HG03159 (cell line): Measurements from ENCODE around the gene CFAP45.

Experiments
- ATAC-seq: cut with Tn5 transposase; IDR thresholded peaks from one replicate; pipeline ENCODE4 v1.9.1; 2021; ENCODE audit warnings: mild to moderate bottlenecking, moderate library complexity; ENCODE audit not compliant: unreplicated experiment

Gene CFAP45

DNA sequence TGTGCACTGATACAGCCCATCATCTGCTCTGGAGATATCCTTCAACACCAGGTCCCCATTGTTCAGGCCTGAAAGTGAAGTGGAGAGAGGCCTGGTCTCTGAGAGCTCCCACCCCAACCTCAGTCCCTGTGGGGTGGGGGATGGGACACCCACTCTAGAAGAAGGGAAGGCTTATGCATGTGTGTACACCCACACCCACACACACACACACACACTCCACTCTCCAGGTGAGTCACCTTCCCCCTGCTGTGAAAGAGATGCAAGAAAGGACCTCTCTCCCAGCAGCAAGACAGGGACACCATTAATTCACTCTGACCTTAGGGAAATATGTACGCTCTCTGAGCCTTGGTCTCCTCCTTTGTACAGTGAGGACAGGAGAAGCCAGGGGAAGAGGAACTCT is 43.4 kb downstream of the CFAP45 start:
- ATAC-seq: no peak

DNA sequence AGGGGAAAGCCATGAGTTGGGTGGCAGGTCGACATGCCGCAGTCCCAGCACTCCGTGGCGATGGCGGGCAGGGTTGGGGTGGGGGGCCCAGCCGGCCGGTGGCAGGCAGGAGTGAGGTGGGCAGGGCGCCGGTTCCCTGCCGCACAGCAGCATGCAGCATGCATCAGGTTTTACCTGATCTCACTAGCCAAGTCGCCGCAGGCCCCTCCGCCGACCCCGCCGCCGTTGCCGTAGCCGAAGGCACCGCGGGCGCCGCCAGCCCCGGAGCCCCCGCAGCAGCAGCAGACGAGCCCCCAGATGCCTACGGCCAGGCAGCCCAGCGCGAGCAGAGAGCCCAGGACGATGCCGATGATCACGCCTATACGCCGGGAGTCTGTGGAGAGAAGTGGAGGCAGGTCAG is 44.3 kb downstream of the CFAP45 start:
- no peak for ATAC-seq

DNA sequence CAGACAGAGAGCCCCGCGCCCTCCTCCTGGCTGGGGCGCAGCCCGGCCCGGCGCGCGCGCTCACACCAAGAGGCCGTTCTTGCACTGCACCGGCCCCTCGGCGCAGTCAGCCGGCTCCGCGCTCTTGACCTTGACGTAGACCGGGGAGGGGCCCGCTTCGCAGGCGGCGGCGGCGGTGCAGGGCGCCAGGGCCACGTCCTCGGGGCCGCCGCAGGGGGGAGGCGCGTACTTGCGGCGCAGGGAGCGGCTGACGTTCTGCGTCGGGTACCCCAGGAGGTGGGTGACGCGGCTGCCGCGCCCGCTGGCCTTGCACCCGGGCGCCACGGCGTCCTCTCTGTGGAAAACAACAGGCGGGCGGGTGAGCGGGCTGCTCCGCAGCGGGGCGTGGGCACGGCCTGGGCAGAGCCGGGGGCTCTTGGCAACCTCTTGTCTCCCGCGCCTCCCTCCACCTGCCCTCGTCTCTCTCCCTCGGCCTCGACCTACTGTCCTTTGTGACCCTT is 45.2 kb downstream of the CFAP45 start:
- ATAC-seq: peak; percentile 87

DNA sequence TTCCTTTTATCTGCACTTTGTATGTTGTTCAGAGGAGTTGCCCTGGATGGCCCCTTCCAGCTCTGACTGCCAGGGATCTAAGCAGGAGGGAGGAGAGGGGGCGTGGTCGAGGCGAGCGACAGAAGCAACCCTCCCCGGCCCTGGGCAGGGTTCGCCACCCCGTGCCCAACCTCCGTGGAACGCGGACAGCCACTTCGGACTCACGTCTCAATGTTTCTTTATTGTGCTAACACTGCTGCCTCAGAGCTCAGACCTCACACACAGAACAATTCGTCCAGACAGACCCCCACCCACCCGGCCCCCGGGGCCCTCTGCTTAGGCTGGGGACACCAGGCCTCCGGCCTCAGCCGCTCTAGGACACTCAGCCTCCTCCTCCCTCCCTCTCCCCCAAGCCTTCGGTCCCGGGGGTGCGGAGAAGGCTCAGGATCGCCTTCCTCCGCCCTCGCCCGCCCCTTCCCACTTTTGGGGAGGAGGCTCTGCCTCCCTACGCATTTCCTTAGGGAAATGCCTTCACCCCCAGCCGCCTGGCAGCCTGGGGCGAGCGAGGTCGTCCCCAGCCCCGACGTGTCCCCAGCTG is 45.8 kb downstream of the CFAP45 start:
- peak; percentile 9 for ATAC-seq

DNA sequence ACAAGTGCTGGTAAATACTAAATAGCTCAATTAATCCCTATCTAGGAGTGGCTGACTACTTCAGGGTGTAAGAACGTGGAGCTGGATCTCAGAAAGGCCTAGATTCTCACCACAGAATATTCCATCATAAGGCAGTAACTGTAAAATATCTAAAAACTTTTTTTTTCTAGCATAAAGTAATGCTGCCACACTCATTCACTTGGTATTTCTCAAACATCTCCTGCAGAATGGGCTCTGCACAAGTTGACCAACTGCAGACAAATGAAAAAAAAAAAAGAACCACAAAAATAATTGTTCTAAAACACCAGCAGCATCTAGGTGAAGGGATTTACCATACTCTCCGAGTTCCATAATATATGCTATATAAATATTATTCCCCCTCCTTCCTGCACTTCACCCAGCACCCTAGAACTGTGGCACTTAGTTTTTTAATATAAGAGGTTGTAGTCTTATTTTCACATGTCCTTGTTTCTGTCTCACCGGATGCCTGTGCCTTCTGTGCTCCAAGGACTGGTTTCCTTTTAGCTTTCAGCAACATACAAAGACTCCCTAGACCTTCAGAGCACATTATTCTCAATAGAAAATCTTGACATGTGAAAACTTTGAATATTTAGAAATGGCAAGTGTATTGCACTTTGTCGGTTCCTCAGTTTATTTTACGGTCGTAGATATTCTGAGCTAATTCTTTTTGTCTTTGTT is 46.4 kb downstream of the CFAP45 start:
- ATAC-seq: no peak

DNA sequence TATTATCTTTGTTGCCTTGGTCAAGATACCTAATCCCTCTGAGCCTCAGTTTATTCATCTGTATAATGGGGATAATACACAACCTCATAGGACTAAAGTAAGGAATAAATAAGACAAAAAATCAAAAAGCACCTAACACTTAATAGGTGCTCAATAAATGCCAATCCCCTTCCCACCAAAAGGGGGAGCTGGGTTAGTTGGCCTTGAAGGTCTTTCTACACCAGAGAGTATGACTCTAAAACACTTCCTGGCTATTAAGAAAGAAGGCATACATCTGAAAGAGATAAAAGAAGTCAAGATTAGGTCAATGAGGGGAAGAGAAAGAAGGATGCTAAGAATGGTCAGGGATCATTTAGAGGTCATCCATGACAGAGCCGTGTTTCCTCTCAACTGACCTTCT is 48.6 kb downstream of the CFAP45 start:
- no peak for ATAC-seq

DNA sequence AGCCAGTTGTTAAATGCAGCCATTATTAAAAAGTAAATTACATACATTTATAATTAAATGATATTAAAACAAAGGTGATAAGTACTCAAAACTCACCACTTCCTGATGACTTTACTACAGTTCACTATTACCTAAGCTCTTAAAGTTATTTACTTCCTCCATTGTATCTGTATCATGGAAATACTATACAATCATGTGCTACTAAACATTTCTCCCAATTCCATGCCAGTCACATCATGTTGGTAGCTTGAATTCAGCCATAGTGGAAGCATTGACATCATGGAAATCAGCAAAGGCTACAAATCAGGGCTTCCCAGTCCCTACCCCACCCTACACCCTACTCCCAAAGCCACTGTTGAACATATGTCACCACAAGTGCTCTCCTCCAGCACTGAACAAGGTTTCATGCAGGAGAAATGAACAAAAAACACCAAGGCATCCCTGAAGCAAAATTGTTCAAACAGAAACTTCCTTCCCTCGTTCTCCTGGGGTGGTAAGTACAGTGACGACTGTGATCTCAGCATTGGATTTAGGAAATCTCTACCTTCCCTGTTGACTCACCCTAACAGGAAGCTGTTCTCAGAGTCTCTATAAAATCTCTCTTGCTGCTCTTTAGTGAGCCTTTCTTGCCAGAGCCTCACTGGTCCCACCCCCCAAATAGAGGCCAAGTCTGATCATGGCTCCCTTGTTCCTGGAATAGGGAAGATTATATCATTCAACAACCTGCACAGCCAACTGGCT is 50.2 kb downstream of the CFAP45 start:
- ATAC-seq: no peak

DNA sequence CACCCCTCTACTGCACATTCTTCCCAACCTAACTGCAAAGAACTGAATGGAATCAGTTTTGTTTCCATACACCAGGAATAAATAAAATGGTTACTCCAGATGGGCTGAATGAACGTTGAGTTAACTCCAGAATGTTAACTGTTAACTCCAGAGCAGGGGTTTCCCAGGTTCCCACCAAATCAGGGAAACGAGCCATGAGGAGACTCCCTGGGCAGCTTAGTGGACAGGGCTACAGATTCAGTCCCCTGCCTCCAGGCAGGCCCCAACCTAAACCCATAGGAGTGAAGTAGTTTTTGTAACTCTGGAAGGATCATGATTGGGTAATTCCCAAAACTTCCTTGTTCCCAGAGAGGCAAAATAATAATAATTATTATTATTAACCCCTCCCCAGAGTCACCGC is 51.6 kb downstream of the CFAP45 start:
- ATAC-seq: no peak

DNA sequence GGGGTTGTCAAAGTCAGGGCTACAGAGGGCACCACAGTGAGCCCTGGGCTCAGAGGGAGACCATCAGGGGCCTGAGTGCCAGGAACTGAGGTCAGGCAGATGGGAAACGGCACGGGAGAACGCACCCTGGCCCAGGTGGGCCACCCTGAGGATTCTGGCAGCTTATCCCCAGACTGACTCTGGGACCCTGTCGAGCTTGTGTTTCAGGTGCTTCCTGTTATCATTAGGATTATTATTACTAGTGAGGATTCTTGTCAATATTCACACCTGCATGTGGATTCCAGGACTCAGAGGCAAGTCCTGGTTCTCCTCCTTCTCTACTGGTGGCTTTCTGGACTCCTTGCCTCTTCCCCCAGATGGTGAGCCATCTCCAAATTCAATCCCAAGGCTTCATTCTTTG is 52.7 kb downstream of the CFAP45 start:
- ATAC-seq: no peak

DNA sequence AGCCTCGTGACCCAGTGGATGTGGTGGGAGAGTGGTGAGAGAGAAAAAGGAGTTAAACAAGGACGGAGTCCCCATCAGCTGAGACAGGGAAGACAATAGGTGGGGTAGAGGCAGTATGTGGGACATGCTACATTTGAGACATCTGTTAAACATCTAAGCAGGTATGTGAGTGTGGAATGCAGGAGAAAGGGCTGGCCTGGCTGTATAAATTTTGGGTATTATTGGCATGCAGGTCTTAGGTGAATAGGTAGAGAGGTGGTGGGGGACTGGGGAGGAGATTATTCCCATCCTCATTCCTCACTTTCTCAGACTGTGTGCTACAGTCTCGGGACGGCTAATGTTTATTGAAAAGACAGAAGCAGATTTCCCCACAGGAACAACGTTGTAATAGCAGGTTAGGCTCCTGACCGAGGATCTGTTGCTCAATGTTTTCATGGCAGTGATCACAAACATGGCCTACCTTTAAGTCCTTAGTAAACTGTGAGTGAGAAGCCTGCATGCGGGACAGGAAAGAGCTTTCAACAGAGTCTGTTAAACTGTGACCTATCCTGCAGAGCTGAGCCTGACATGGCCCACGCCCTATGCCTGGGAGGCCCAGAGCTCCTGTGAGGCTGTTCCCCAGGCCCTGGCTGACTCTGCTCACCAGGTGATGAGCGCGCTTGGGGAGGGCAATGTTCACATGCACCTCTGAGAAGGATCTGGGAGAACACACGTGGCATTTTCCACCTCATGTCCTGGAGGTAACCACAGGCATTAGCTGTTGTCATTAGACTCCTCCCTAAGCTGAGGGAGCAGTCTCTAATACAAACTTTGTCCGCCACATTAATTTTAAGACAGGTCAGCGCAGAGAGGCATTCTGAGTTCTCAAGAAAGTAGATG is 54.0 kb downstream of the CFAP45 start:
- no peak for ATAC-seq

DNA sequence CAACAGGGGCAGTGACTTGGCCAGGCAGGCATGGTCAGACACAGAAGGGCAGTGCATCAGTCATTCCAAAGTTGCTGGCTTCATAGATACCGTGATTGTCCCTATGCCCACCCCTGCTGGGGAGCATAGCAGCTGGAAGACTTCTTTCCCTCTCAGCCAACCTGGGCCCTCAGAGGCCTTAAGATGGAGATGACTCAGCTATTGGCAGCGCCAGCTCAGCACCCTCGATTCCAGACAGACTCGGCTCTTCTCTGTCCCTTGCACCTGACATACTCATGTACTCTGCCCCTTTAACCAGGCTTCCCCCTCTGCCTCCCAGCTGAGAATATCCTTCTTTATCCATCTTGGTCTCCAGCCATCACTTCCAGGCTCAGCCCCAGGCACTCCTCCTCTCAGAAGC is 56.5 kb downstream of the CFAP45 start:
- ATAC-seq: no peak

DNA sequence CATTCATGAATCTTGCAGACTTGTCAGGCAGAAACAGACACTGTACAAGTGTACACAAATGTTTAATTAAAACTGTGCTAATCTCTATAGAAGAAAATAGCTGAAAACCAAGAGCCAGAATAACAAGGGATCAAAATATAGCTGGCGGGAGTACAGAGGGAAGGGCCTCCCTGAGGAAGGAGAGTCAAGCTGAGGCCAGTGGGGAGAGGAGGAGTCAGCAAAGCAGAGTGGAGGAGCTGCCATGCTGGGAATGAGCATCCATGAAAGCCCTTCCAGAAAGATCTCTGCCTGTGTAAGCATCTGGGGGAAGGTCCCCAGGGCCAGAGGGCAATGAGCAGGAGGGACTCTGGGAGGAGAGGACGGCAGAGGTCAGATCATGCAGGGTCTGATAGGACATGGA is 58.2 kb downstream of the CFAP45 start:
- no peak for ATAC-seq

DNA sequence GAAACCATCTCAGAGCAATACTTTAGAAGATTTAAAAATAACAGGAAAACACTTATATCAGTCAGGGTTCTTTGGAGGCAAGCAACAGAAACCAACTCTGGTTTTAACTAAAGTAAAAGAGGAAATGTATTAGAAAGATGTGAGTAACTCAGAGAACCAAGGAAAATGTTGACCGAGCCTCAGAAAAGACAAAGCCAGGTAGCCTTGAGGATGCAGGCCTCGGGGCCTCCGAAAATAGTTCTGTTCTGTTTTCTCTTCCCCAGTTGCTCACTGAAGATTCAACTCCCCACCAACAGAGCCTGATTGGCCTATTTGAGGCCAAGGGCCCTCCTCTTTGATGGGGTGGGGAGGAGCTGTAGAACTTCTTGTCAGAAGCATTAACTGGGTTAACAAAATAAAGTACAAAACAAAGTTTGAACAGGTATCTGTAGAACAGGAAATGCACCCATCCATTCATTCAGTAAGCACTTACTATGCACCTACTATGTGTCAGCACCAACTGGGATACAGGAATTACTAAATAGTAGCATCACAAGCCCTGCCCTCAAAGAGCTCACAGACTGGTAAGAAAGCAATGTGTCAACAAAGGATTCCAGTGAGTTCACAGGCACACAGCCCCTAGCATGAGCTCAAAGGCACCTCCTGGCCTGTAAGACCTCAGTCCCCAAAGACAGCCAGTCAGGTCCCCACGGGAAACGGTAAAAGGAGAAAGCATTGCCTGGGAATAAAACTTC is 60.7 kb downstream of the CFAP45 start:
- ATAC-seq: peak; percentile 85

DNA sequence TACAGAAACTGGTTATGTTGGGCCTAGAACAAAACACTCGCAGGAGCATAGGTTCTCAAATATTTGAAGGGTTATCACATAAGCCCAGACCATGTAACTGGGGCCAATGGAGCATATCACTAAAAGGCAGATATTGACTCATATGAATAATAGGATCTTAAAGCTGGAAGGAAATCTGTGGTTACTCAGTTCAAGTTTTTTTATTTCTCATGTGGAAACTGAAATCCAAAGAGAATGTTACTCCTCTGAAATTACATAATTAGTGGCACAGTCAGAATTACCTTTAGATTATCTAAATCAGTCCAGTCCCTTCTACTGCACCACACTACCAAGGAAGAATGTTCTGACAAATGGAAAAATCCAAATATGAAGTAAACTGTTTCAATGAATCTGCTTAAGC is 61.2 kb downstream of the CFAP45 start:
- ATAC-seq: peak; percentile 70

DNA sequence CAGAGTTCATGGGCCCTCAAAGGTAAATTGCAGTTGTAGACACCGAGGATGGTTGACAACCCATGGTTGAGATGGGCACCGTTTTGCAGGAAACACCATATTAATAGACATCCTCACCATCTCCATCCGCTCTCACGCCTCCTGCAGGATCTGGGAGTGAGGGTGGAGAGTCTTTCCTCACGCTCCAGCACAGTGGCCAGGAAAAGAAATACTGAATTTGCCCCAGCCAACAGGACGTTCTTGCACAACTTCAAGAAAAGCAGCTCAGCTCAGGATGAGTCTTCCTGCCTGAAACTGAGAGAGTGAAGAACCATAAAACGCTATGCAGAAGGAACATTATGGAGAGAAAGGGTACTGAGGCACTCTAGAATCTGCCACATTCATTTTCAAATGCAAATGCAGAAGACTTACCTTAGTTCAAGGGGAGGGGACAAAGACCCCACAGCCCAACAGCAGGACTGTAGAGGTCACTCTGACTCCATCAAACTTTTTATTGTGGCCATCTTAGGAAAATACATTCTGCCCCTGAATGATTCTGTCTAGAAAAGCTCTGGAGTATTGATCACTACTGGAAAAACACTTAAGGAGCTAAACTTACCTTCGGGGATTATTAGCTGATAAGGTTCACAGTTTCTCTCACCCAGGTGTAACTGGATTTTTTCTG is 64.0 kb downstream of the CFAP45 start:
- no peak for ATAC-seq

DNA sequence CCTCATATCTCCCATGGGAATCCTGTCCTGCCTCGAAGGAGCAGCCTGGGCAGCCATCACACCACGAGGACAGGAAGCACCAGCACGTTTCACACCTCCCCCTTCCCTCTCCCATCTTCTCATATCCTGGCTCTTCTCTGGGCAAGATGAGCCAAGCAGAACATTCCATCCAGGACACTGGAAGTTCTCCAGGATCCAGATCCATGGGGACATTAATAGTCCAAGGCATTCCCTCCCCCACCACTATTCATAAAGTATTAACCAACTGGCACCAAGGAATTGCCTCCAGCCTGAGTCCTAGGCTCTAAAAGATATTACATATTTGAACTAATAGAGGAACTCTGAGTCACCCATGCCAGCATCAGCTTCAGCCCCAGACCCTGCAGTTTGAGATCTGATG is 64.6 kb downstream of the CFAP45 start:
- ATAC-seq: no peak

DNA sequence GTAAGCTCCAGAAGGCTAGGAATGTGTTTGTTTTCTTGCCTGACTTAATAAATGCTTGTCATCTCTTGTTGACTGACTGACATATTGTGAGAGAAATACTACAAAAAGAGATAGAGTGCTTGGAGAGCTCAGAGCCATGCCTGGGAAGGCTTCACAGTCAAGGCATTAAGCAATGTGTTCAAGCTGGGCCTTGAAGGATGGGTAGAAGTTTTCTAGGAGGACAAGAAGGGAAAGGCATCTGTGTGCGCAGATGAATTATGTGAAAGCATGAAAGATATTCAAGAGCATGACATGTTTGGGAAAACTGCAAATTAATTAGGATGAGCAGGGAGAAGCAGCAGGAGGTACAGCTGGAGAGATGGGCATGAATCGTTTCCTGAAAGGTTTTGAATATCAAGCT is 67.7 kb downstream of the CFAP45 start:
- no peak for ATAC-seq

DNA sequence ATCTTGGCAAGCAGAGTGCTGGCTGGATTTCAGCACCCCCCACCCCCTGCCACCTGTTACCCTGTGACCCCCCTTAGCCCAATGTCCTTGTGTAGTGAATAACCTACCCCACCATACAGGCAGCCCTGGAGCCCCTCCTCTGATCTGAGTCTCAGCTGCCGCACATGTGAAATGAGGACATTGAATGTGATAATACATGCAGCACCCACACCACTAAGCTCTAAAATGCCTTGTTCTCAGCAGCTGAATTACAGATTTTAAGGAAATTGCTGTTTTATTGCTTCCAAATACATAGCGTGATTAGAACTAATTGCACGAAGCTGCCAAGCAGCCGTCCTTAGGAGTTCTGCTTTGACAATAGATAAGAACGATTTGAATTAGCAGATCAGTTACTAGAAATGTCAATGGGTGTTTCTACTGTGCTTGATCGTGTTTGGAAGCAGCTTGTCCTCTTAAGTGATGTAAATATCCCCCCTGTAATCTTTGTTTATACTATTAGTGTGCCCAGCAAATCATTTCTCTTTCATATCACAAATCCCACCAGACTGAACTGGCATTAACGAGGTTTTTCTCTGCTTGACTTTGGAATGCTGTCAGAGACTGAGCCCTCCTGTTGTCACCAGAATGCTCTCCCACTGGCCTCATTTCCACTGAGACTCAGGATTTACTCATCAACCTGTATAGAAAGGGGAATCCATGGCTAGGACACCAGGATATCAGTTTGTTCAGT is 68.4 kb downstream of the CFAP45 start:
- ATAC-seq: no peak

DNA sequence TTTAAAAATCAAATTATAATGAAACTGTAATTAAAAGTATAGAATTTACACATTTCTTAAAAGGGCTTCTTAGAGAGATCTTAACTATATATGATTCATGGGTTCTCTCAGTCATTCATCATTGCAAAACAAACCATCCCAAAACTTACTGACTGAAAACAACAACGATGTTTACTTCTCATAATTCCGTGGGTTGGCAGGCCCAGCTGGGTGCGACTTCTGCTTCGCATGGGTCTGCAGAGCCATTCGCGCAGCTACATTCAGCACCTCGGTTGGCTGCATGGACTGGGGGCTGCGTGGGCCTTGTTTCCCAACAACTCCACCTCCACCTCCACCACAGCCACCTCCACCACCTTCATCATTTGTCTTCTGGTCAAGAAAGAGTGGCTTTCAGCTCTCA is 69.2 kb downstream of the CFAP45 start:
- no peak for ATAC-seq
